ENCODE measurements around the gene GNAL.

- TF ChIP-seq POLR2A (IDR thresholded peaks at IDR 0.05) (no peak), CTCF (IDR thresholded peaks at IDR 0.05) (no peak), POLR2AphosphoS5 (IDR thresholded peaks at IDR 0.05) (no peak)
Measured at GRCh38 chr18:11666176-11666575, 22.9 kb upstream of the GNAL start.
